HG03520 (cell line): Measurements from ENCODE around the gene ELL2.
"Not testable (repeated sequence)": the region's sequence is repeated elsewhere in the genome, so short reads cannot be mapped to it uniquely, and the experiment has no call there.

Source experiments
- ATAC-seq: cut with Tn5 transposase; IDR thresholded peaks from one replicate; pipeline ENCODE4 v1.9.1; 2021; ENCODE audit warnings: mild to moderate bottlenecking, moderate library complexity; ENCODE audit not compliant: unreplicated experiment

Gene ELL2

GRCh38 chr5:95931079-95931833 lies 30.4 kb downstream of the ELL2 start:
- no peak for ATAC-seq

GRCh38 chr5:95930141-95930930 lies 31.3 kb downstream of the ELL2 start:
- no peak for ATAC-seq

- ATAC-seq: no peak
These were observed 32.9 kb downstream of the ELL2 start for GRCh38 chr5:95928724-95929253.

- peak; percentile 42 for ATAC-seq
These were observed 33.5 kb downstream of the ELL2 start for GRCh38 chr5:95927927-95928723.

GRCh38 chr5:95927300-95927699 lies 34.4 kb downstream of the ELL2 start:
- ATAC-seq: not testable (repeated sequence)

- ATAC-seq: peak; percentile 45
These were observed 35.7 kb downstream of the ELL2 start for GRCh38 chr5:95925939-95926338.

GRCh38 chr5:95925378-95925744 lies 36.3 kb downstream of the ELL2 start:
- no peak for ATAC-seq

- no peak for ATAC-seq
These were observed 36.8 kb downstream of the ELL2 start for GRCh38 chr5:95924720-95925377.

GRCh38 chr5:95923918-95924544 lies 37.6 kb downstream of the ELL2 start:
- ATAC-seq: peak; percentile 39

GRCh38 chr5:95922798-95923197 lies 38.9 kb downstream of the ELL2 start:
- no peak for ATAC-seq

- ATAC-seq: no peak
These were observed 40.1 kb downstream of the ELL2 start for GRCh38 chr5:95921501-95921900.

- no peak for ATAC-seq
These were observed 40.8 kb downstream of the ELL2 start for GRCh38 chr5:95920822-95921221.

GRCh38 chr5:95919658-95920057 lies 42.0 kb downstream of the ELL2 start:
- ATAC-seq: no peak

- no peak for ATAC-seq
These were observed 43.1 kb downstream of the ELL2 start for GRCh38 chr5:95918421-95919006.

- ATAC-seq: no peak
These were observed 44.4 kb downstream of the ELL2 start for GRCh38 chr5:95917207-95917606.

- no peak for ATAC-seq
These were observed 45.0 kb downstream of the ELL2 start for GRCh38 chr5:95916687-95917085.

GRCh38 chr5:95915999-95916686 lies 45.5 kb downstream of the ELL2 start:
- peak; percentile 65 for ATAC-seq

GRCh38 chr5:95913663-95914062 lies 48.0 kb downstream of the ELL2 start:
- no peak for ATAC-seq

GRCh38 chr5:95912029-95912428 lies 49.6 kb downstream of the ELL2 start:
- ATAC-seq: no peak
